ENCODE data around the gene IL17RD. TPM values are rescaled to one million over a fixed set of nuclear protein-coding genes. Genes with fewer than 3 reads are reported as not detected.

IL17RD gene
- total RNA-seq, 2 donors from 2014 or later, result 3.9 to 5.9 TPM

- ATAC-seq (no peak), DNase-seq (no peak)
- intact Hi-C loops (cut with DNase I), result no loop called here
Measured at GRCh38 chr3:57141719-57142410, 23.3 kb downstream of the IL17RD start.

- intact Hi-C loops (cut with DNase I), result no loop called here
- ATAC-seq, result no peak
- no peak for DNase-seq
Measured at GRCh38 chr3:57140894-57141293, 24.3 kb downstream of the IL17RD start.

GRCh38 chr3:57135964-57136719 is 29.0 kb downstream of the IL17RD start:
- DNase-seq (no peak), ATAC-seq (no peak)
- intact Hi-C loops (cut with DNase I), result no loop called here

GRCh38 chr3:57133157-57133556 is 32.0 kb downstream of the IL17RD start:
- no peak for DNase-seq
- ATAC-seq, result no peak
- intact Hi-C loops (cut with DNase I), result no loop called here

GRCh38 chr3:57132674-57133073 is 32.5 kb downstream of the IL17RD start:
- intact Hi-C loops (cut with DNase I), result no loop called here
- ATAC-seq (no peak), DNase-seq (no peak)

GRCh38 chr3:57131210-57131588 is 34.0 kb downstream of the IL17RD start:
- intact Hi-C loops (cut with DNase I), result no loop called here
- ATAC-seq (no peak), DNase-seq (no peak)

- intact Hi-C loops (cut with DNase I), result no loop called here
- no peak for DNase-seq
- no peak for ATAC-seq
Measured at GRCh38 chr3:57130571-57131209, 34.5 kb downstream of the IL17RD start.

GRCh38 chr3:57128826-57129667 is 36.1 kb downstream of the IL17RD start:
- DNase-seq, result no peak
- intact Hi-C loops (cut with DNase I), result no loop called here
- no peak for ATAC-seq

GRCh38 chr3:57127891-57128518 is 37.1 kb downstream of the IL17RD start:
- ATAC-seq (peak; percentile 18 to 80), DNase-seq (no peak)
- intact Hi-C loops (cut with DNase I), result no loop called here

GRCh38 chr3:57126244-57126643 is 38.9 kb downstream of the IL17RD start:
- intact Hi-C loops (cut with DNase I), result no loop called here
- DNase-seq (no peak), ATAC-seq (no peak)

GRCh38 chr3:57120451-57121174 is 44.5 kb downstream of the IL17RD start:
- intact Hi-C loops (cut with DNase I), result no loop called here
- ATAC-seq (peak in 1 of 2 donors; percentile 74), DNase-seq (no peak)

GRCh38 chr3:57120040-57120439 is 45.1 kb downstream of the IL17RD start:
- ATAC-seq (peak; percentile 19 to 31), DNase-seq (no peak)
- intact Hi-C loops (cut with DNase I), result no loop called here

GRCh38 chr3:57118254-57118653 is 46.9 kb downstream of the IL17RD start:
- intact Hi-C loops (cut with DNase I), result no loop called here

GRCh38 chr3:57116501-57116900 is 48.7 kb downstream of the IL17RD start:
- intact Hi-C loops (cut with DNase I), result no loop called here
- no peak for DNase-seq
- no peak for ATAC-seq

More at GRCh38 chr3:57118254-57118653, 46.9 kb downstream of the IL17RD start:
- DNase-seq (no peak), ATAC-seq (no peak)

- ATAC-seq (no peak), DNase-seq (no peak)
- intact Hi-C loops (cut with DNase I), result no loop called here
Measured at GRCh38 chr3:57112206-57112605, 52.9 kb downstream of the IL17RD start.

- DNase-seq, result no peak
- intact Hi-C loops (cut with DNase I), result no loop called here
- no peak for ATAC-seq
Measured at GRCh38 chr3:57110798-57111197, 54.4 kb downstream of the IL17RD start.

- no peak for DNase-seq
- no peak for ATAC-seq
- intact Hi-C loops (cut with DNase I), result no loop called here
Measured at GRCh38 chr3:57110214-57110613, 54.9 kb downstream of the IL17RD start.

GRCh38 chr3:57109437-57110199 is 55.5 kb downstream of the IL17RD start:
- DNase-seq (no peak), ATAC-seq (no peak)
- intact Hi-C loops (cut with DNase I), result loop anchor here in 1 of 2 donors (10.0 kb wide), 1 partner anchor 55 kb away; the partner anchor contains the start of gene IL17RD

Data from left cardiac atrium (tissue), 4 donors.